ENCODE measurements around the gene PPP2R5C. TPM values are rescaled to one million over a fixed set of nuclear protein-coding genes. Genes with fewer than 3 reads are reported as not detected.

Gene PPP2R5C
- polyA plus RNA-seq, 3 donors, result 61.9 to 72.5 (median 64.0) TPM

GRCh38 chr14:101914083-101914482 lies 152.6 kb downstream of the PPP2R5C start:
- H3K27ac Mint-ChIP-seq, result peak overlapping the region in 1 of 7 donors; percentile 10
- no peaks in the 10 kb centered on the region for H3K4me1 Mint-ChIP-seq
- no peak overlapping the region for H3K4me2 ChIP-seq (replicated peaks; ENCODE audit: extremely low read depth, low read length, poor library complexity, severe bottlenecking)
- H3K9ac ChIP-seq (ENCODE audit: insufficient read depth, low read length, poor library complexity, severe bottlenecking), result no peak overlapping the region
- H4K20me1 ChIP-seq (ENCODE audit: insufficient read depth, low read length), result peaks cover 9% of the 10 kb centered on the region
- no peak overlapping the region for H3K4me3 ChIP-seq (replicated peaks in 1 of 3; ENCODE audit: low read depth in 2 of 3, low read length in 3 of 3)
- no peak overlapping the region for H2AFZ ChIP-seq (ENCODE audit: insufficient read depth, low read depth, low read length, poor library complexity, severe bottlenecking)
- H3K36me3 ChIP-seq (replicated peaks in 1 of 2; ENCODE audit: control insufficient read depth in 1 of 2, insufficient read depth in 2 of 2, low read length in 2 of 2), result peaks cover 69 to 93% of the 10 kb centered on the region in 2 donors
- no peaks in the 10 kb centered on the region for H3K4me1 ChIP-seq (ENCODE audit: control insufficient read depth in 1 of 2, insufficient read depth in 2 of 2, low read length in 2 of 2)
- H3K79me2 ChIP-seq (ENCODE audit: insufficient read depth, low read length), result no peaks in the 10 kb centered on the region
- intact Hi-C loops (cut with micrococcal nuclease), result no loop called here
- 97% methylated on average over 6 of the region's 8 CpGs for WGBS (ENCODE audit: insufficient coverage)
- no peak for DNase-seq
- no peak overlapping the region for H3K27ac ChIP-seq (ENCODE audit: low read depth in 1 of 2, low read length in 2 of 2)
- no peak for TF ChIP-seq CTCF (IDR thresholded peaks at IDR 0.05)
- H3K4me3 Mint-ChIP-seq, result no peak overlapping the region
- H3K9me3 Mint-ChIP-seq, result peaks cover 0 to 4% (median 0%) of the 10 kb centered on the region in 7 donors
- H3K9me3 ChIP-seq (replicated peaks in 1 of 2; ENCODE audit: control insufficient read depth in 1 of 2, insufficient read depth in 1 of 2, low read length in 2 of 2), result no peaks in the 10 kb centered on the region
- H3K27me3 Mint-ChIP-seq (ENCODE audit: low read depth in 3 of 3), result peaks cover 0 to 2% (median 0%) of the 10 kb centered on the region in 3 donors
- H3K27me3 ChIP-seq (ENCODE audit: control insufficient read depth in 2 of 2, insufficient read depth in 2 of 2, low read length in 2 of 2), result no peaks in the 10 kb centered on the region
- peaks cover 62 to 87% of the 10 kb centered on the region in 2 donors for H3K36me3 Mint-ChIP-seq

GRCh38 chr14:101915871-101916815 lies 154.6 kb downstream of the PPP2R5C start:
- no peak for TF ChIP-seq CTCF (IDR thresholded peaks at IDR 0.05)
- Histone ChIP-seq H3K9ac (ENCODE audit: insufficient read depth, low read length, poor library complexity, severe bottlenecking) (no peak overlapping the region), H3K36me3 (replicated peaks in 1 of 2; ENCODE audit: control insufficient read depth in 1 of 2, insufficient read depth in 2 of 2, low read length in 2 of 2) (peaks cover 65 to 93% of the 10 kb centered on the region in 2 donors), H3K79me2 (ENCODE audit: insufficient read depth, low read length) (no peaks in the 10 kb centered on the region), H3K4me1 (ENCODE audit: control insufficient read depth in 1 of 2, insufficient read depth in 2 of 2, low read length in 2 of 2) (no peaks in the 10 kb centered on the region), H2AFZ (ENCODE audit: insufficient read depth, low read depth, low read length, poor library complexity, severe bottlenecking) (no peak overlapping the region), H3K4me3 (replicated peaks in 1 of 3; ENCODE audit: low read depth in 2 of 3, low read length in 3 of 3) (no peak overlapping the region), H3K27ac (ENCODE audit: low read depth in 1 of 2, low read length in 2 of 2) (no peak overlapping the region), H3K27me3 (ENCODE audit: control insufficient read depth in 2 of 2, insufficient read depth in 2 of 2, low read length in 2 of 2) (no peaks in the 10 kb centered on the region), H4K20me1 (ENCODE audit: insufficient read depth, low read length) (peaks cover 9% of the 10 kb centered on the region), H3K4me2 (replicated peaks; ENCODE audit: extremely low read depth, low read length, poor library complexity, severe bottlenecking) (no peak overlapping the region), H3K9me3 (replicated peaks in 1 of 2; ENCODE audit: control insufficient read depth in 1 of 2, insufficient read depth in 1 of 2, low read length in 2 of 2) (no peaks in the 10 kb centered on the region)
- no peak for DNase-seq
- Mint-ChIP-seq H3K9me3 (peaks cover 0 to 4% (median 0%) of the 10 kb centered on the region in 7 donors), H3K4me1 (no peaks in the 10 kb centered on the region), H3K27ac (peak overlapping the region in 3 of 7 donors; percentile 7 to 79 (median 74)), H3K27me3 (ENCODE audit: low read depth in 3 of 3) (peaks cover 0 to 2% (median 0%) of the 10 kb centered on the region in 3 donors), H3K4me3 (no peak overlapping the region), H3K36me3 (peaks cover 62 to 85% of the 10 kb centered on the region in 2 donors)
- intact Hi-C loops (cut with micrococcal nuclease), result no loop called here
- 97% methylated on average over 23 of the region's 23 CpGs for WGBS (ENCODE audit: insufficient coverage)

Measured in CD14-positive monocyte (primary cell).